GM18508 (cell line): ENCODE measurements around the gene NKTR.

ENCODE experiments used
- ATAC-seq: cut with Tn5 transposase; IDR thresholded peaks from one replicate; pipeline ENCODE4 v1.9.1; 2021; ENCODE audit warnings: moderate number of reproducible peaks; ENCODE audit not compliant: insufficient read depth, unreplicated experiment

The NKTR gene

DNA sequence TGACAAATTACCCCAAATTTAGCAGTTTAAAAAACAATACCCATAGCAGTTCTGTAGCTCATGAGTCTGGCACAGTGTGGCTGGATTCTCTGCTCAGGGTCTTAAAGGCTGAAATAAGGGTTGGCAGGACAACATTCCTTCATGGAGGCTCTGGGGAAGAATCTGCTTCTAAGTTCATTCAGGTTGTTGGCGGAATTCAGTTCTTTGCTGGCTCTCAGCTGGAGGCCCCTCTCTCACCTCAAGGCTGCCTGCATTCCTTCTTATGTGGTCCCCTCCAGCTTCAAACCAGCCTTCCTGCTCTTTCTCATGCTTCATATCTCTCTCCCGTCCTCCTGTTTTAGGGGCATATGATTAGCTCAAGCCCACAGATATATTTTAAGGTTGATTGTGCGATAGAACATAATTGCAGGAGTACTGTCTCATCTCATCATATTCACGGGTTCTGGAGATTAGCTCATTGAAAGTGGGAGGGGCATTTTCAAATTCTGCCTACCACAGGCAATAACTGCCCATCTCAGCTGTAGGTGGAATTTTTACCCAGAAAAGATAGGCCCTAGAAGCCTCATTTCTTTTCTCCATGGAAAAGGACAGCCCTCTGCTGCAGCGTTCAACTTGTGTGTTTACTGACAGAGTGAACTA, 47.5 kb downstream of the NKTR start:
- ATAC-seq: no peak

DNA sequence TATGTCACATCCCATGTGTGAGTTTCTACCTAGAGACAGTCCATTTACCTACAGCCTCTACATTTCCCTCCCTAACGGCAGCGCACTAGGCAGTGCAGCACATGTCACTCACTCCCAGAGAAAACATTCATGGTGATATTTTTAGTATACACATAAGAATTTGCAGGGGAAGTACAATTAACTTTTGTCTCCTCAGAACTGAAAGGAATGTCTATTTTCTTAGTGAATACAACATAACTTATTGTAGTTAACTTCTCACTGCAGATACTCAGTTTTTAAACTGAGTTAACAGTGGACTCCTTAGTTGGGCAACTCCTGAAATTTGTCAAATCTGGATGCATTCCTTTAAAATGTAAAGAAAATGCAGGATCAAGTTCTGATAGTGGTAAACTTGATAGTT, 48.5 kb downstream of the NKTR start:
- ATAC-seq: no peak

DNA sequence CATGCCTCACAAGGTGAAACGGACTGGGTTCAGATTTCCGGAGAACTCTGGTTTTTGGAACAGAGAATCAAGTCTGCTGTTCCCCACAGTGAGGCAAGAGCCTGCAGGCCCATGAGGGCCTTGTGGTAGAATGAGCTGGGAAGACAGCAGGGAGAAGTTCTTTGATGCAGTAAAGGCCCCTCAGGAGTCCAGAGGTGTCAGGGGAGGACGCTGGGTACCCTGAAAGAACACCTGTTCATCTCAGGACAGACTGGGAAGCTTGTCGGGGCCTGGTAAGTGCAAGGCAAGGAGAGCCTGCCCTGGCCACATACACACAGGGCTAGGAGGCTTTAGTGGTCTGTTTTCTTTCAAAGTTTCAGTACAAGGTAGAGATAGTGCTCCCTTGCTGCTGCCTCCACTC, 49.3 kb downstream of the NKTR start:
- ATAC-seq: no peak

DNA sequence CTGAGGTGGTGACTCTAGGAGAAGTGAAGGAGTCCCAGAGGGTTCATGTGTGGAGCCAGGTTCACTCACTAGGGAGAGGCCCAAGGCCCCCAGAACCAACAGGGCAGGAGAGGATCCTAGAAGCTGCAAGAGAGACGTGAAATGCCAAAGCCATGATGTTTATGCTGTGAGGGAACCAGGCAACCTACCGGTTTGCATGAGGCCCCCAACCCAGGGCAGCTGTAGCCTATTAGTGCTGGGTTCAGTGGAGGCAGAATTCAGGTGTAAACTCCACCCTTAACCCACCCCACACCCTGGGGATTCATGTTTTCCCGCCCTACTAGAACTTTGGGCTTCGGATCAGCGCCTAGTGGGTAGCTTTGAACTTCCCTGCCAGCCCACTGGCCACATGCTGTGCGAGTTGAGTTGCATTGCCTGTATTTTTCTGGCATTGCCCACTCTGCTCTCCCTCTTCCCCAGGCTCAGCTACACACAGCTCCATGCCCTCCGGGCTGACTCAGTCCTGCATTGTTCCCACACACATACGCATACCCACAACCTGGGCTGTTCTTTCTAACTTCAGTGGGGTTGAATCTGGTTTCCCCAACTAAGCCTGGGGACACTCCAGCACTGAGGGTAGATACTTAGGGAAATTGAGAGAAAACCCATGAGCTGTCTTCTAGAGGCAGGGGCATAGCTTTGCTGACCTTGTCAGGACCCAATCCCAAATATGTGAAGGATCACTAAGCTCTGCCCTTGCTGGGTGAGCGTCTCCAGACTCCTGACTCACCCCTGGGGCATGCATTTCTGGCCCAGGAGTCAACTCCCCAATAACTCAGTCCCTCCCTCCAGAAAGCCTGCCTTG, 51.0 kb downstream of the NKTR start:
- ATAC-seq: no peak

DNA sequence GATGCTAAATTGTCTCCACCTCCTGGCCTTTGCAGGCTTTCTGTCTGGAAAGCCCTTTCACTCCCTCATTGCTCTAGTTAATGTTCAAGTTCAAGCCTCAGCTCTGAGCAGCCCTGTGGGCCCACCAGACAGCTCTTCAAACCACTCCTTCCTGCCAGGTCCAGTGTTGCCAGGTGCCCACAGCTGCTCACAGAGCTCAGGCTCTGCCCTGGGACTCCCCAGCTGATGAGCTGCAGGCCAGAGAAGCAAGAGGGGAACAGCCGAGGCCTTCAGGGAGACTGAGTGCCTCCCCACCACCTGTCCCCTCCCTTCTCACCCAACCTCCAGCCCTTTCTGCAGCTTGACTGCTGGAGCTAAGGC, 51.7 kb downstream of the NKTR start:
- no peak for ATAC-seq

DNA sequence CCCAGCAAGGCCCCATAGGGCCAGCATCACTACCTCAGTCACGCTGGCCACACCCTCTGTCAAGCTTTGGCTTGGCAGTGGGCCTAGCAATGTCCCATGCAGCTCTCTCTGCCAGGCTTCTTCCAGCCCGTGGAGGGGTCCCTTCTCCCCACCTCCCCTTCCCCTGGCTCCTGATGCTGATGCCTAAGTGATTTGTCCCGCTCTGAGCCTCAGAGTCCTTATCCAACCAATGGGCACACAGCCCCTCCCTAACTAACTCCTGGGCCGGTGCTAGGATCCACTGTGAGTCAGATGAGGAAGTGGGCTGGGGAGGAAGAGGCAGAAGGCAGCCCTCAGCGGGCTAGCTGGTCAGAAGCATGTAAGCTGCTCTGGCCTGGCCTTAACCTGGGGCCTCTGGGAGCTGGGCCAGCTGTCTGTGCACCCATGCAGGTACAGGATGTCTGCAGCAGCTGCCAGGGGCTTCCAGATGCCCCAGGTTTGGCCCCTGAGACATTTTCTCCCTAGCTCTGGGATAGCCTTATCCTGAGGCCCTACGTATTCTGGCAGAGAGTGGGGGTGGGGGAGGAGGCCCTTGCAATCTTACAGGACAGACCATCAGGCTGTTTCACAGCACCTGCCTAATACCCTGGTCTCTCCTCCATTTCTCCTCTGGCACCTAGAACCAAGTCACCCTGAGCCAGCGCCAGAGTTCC, 52.3 kb downstream of the NKTR start:
- peak; percentile 50 for ATAC-seq

DNA sequence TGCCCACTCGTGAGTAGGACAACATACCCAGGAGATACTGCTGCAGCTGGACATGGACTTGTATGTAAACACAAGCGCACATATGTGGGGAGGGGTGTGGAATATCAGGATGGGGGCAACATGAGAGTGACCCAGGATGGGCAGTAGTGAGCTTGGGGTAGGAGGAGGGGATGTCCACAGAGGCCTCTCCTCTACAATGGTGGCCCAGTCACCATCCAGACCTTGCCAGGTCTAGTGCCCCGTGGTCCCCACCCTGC, 52.7 kb downstream of the NKTR start:
- no peak for ATAC-seq

DNA sequence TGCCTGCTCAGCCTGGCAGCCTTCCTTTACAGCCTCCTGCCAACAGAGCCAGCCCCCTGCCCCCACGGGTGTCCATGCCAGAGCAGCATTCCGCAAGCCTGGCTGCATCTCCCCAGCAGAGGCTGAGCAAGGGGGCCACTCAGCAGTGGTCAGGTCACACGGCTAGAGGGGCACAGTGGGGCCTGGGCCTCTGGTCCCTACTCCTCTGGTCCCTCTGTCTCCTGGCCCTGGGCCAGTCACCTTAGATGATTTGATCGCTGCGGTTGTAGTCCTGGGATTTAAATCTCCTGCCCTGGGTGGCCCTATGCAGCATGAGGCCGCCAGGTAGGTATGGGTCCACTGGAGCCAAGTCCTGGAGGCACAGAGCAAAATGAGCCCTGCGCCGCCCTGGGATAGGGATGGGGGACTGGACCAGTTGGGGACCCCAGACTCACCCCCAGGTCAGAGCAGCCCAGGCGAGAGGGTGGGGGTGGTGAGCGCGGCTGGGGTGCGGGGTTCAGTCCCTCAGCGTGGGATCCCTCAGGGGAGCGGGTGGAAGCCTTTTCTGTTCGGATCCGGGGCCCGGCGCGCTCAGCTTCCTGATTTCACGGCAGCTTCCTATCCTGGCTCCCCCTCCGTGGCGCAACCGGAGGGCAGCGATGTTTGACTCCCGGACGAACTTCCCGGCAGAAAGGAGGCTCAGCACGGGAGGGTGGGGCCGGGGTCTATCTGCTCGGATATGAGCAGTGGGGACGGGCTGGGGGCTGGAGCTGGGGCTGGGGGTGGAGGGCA, 53.3 kb downstream of the NKTR start, which contains the start of gene ZBTB47:
Gene ZBTB47, plus strand, starts transcription at position 138 of the 771 bp plus-strand sequence. CDS start 4,659 bp downstream, outside the sequence.
- no peak for ATAC-seq

DNA sequence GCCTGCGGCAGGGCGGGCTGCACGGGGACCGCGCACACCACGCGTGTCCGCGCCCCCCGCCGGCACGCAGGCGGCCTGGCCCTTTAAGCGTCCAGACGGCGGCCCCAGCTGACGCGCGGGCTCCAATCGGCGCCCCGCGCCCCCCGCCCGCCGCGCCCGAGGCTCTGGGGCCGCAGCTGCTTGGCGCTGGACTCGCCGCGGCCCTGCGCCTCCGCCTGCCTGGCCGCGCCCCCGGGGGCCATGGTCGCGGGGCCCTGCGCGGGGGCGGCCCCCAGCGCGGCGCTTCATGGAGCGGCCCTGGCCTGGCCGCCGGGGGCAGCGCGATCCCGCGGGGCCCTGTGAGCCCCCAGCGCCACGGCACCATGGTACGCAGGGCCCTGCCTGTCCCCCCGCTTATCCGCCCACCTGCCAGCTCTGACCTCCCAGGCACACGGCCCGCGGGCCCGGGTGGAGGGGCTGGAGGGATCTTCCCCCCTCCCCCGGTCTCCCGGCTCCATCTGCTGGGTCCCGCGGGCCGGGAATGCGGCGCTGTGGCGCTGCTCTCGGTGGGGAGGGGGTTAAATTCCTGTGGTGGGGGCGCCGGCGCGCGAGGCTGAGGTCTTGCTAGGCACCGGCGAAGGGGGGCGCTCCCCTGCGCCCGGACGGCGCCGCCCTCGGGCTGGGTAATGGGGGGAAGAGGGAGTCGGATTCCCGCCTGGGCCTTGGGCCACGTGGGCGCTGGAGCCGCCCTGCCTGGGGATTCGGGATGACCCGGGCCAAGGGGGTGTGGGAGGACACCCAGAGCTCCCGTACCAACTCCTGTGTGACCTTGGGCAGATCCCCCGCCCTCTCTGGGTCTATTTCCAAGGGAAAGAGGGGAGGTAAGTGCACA, 54.1 kb downstream of the NKTR start:
- no peak for ATAC-seq

DNA sequence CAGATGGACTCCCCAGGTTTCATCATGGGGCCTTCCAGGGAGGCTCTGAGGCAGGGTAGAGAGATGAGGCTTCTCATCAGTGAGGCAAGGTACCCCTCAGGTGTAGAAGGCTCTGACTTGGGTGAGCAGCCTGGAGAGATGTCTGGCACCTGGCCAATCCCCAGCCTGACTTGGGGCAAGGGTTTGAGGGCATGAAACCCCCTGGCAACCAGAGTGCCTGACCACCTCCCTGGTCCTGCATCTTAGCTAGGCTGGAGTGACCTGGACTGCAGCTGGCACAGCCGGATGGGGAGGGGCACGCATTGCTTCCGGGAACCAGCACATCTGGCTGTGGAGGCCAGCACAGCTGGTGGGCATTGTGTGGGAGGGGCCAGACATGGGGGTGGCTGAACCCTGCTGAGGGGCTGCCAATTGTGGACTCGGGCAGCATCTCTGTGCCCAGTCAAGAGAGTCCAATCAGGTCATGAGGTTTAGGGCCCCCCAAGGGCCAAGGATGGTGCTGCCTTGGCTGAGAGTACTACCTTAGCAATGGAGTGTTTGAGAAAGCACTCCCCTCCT, 54.9 kb downstream of the NKTR start:
- no peak for ATAC-seq

DNA sequence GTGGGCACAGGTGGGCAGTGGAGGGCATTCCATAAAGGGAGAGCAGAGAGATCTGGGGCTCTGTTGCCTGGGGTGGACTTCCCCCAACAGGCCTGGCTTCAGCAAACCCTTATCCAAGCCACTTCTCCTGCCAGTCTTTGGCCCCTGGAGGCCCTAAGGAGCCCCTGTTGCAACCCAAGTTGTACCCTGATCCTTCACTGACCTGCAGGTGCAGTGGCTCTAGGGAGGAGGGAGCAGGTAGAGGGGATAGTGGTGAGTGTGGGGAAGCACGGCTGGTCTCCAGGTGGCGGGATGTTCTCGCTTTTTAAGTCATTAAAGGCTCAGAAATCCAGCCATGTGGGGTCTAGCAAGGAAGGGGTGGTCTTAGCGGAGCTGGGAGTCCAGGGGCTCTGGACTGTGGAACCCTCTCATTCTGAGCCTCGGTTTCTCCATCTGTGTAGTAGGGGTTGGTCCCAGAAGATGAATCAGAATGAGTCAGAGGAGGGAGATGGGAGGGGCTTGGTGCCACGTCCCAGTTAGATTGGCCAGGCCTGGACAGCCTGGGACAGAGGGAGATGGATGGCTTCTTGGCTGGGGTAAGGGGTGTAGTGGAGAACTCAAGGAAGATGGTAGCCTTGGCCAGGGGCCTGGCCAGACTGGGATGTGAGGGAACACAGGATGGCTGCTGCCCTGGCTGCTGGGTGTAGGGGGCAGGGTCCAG, 55.6 kb downstream of the NKTR start:
- ATAC-seq: no peak

DNA sequence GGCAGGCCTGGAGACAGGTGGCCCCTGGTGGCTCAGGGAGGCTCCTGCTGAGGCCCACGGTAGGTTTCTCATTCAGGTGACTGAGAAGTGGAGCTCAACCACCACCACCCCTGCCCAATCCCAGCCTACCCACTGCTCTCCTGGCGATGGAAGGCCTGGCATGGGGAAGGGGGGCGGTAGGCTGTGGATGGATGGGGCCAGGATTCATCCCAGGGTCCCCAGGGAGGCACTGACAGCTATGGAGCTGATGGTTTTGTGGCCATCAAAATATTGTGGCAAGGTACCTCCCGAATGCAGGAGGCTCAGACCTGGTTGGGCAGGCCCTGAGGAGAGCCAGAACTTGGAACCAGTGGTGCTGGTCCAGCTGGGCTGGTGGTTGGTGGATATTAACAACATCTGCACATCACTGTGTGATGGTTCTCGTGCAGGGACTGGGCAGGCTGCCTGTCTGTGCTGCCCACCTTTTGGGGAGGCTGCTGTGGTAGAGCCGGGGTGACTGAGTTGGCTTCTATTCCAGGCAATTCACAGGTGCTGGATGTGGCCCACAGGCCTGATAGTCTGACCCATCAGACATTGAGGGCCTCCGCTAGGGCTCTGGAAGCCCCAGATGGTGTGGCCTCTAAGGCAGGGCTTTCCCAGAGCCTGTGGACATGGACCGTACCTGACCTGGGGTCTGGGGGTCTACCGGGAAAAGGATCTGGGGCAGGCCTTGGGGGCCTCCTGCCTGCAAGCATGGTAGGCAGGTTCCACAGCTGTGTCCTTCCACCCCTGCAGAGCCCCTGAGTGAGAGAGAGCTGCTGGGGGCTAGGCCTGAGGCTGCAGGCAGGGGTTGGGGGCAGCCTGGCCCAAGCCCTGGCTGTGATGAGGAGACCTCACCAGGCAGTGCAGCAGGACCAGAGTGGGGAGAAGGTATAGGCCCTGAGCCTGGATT, 56.5 kb downstream of the NKTR start:
- no peak for ATAC-seq

DNA sequence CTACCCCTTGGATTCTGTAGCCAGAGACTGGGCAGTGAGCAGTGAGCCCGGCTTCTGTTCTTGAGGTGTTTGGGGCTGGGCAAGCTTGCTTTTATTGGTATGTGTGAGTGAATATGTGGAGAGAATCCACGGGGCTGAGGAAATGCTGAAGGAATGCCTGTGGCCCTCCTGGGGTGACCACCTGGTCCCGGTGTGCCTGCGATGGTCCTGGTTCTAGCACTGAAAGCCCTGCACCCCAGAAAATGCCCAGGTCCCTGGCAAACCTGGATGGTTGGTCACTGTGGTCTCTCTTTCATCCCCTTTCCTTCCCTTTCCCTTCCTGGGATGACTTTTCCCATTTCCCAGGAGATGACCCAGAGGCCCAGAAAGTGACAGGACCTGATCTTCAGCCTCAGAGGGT, 57.2 kb downstream of the NKTR start:
- no peak for ATAC-seq

DNA sequence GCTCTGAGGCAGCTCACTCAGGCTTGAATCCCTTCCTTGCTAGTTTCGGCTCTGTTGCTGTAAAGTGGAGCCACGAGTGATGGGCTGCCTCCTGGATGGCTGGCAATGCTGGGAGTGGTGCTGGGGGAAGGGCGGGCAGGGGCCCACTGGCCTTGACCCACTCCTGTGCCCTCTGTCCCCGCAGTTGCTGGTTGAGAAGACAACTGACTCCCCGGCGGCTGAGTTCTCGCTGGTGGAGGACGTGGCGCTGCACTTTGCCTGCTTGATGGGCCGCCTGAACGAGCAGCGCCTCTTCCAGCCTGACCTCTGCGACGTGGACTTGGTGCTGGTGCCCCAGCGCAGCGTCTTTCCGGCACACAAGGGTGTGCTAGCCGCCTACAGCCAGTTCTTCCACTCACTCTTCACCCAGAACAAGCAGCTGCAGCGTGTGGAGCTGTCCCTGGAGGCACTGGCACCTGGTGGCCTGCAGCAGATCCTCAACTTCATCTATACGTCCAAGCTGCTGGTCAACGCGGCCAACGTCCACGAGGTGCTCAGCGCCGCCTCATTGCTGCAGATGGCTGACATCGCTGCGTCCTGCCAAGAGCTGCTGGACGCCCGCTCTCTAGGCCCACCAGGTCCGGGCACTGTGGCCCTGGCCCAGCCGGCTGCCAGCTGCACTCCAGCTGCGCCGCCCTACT, 57.7 kb downstream of the NKTR start:
- ATAC-seq: no peak

DNA sequence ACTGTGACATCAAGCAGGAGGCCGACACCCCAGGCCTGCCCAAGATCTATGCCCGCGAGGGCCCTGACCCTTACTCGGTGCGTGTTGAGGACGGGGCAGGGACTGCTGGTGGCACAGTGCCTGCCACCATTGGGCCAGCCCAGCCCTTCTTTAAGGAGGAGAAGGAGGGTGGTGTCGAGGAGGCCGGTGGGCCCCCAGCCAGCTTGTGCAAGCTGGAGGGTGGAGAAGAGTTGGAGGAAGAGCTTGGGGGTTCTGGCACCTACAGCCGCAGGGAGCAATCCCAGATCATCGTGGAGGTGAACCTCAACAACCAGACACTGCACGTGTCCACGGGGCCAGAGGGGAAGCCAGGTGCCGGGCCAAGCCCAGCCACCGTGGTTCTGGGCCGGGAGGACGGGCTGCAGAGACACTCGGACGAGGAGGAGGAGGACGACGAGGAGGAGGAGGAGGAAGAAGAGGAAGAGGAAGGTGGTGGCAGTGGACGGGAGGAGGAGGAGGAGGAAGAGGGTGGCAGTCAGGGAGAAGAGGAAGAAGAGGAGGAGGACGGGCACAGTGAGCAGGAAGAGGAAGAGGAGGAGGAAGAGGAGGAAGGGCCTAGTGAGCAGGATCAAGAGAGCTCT, 58.4 kb downstream of the NKTR start:
- no peak for ATAC-seq

DNA sequence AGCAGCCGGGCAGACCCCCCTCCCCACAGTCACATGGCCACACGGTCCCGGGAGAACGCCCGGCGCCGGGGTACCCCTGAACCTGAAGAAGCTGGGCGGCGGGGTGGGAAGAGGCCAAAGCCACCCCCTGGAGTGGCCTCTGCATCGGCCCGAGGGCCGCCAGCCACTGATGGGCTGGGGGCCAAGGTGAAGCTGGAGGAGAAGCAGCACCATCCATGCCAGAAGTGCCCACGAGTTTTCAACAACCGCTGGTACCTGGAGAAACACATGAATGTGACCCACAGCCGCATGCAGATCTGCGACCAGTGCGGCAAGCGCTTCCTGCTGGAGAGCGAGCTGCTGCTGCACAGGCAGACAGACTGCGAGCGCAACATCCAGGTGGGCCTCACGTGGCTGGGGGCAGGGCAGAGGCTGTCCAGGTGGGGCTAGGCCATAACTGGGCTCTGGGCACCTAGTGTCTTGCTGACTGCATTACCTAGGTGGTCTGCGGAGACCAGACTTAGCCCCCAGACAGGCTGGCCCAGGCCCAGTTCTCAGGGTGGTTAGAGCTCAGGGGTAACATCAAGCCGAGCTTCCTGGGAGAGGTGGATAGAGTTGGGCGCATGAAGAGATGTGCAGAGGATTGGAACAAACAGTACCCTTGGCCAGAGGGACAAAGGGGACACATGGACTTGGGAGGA, 59.1 kb downstream of the NKTR start:
- no peak for ATAC-seq
